GM11168 (cell line): ENCODE results near the gene SLC9A8.
"Not testable (repeated sequence)": the region's sequence is repeated elsewhere in the genome, so short reads cannot be mapped to it uniquely, and the experiment has no call there.

Source experiments
- in situ Hi-C: fragments of 300-500 bp; cut with MboI; formaldehyde crosslinking; loops from one replicate; pipeline ENCODE4 v1.12.0; 2022; ENCODE audit warnings: low sequenced_read_pairs; ENCODE audit not compliant: unreplicated experiment

The SLC9A8 gene

DNA sequence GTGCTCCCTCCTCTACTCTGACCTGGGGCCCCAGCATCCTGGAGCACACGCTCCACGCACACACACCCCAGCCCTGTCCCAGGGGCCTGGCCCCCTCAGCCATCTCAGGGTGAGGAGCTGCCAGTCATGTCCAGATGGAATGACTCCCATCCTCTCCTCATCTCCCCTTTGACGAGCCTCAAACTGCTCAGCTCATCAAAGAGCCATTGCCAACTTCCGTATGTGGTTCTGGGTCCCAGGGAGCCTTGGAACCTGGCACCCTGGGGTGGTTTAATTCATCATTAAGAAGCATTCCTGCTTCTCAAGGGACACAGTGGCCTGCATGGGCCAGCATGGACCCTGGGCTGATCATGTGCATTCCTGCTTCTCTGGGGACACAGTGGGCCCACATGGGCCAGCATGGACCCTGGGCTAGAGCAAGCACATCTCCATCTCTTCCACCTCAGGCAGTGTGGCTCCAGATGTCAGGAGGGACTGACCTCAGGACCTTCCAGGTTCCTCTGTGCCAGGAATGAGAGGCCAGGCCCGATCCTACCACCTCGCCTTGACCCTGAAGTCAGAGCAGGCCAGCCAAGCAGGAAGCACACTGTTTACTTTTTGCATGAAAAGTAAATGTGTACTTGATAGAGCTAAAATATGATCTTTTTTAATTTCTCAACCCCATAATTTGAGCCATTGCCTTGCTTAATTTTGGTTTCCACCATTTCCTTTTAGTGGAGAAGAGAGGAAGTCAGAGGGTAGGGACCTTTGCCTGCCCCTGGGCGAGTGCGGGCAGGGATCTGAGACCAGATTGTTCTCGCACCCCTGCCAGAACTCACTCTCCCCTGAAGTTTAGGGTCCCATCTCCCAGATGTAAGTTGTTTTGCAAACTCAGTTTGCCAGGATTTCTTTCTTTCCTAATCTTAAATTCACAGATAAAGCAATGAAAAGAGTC is 76.6 kb downstream of the SLC9A8 start:
- in situ Hi-C loops = no loop called here

DNA sequence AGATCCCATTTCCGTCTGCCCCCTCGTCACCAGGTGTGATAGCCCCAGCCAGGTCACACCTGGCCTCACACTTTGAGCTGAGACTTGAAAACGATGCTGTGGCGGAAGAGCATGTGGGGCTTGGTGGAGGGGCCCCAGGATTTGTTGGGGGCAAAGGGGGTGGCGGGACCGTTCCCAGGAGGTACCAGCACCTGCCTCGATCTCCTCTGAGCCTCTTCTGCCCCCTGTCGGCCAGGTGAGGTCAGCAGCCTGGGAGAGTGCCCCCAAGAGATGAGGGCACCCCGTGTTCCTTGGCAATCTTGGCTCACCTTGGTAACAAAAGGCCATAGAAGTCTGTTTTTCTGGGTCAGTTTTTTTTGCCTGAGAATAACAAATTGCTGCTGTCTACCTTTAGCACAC is 77.3 kb downstream of the SLC9A8 start:
- in situ Hi-C loops = no loop called here

DNA sequence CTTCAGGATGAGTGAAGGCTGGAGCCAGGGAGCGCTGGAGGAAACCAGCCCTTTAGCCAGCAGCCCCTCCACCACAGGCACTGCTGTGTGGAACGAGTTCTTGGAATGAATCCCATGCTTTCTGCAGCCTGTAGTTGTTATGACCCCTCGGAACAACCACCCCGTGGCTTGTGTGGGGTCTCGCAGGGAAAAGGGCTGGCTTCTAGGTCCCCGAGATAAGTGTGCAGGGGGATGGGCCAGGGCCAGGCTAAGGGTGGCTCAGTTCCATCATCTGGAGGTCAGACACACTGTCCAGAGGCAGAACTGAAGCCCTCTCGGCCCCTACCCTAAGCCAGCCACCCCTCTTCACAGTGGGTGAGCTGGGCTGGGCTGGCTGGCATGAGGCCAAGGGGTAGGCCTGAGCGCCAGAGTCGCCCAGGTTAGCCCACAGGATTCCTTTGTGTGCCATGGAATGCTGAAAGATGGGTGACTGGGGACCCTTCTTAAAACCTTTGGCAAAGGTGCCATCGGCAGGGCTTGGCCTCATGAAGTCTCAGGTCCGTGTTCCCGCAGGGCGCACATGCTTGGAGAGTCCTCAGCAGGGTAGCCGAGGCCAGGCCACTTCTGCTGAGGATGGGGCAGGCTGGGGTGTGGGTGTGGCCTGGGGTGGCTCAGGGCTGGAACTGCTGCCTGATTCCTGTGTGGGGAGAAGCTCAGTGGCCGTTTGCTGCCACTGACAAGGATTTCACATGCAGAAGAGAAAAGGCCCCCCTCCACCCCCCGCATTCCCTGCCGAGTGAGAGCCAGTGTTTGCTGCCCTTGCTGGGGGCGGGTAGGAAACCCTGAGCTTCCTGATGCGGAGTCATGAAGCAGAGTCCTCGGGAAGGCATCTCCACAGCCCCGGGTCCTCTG is 78.1 kb downstream of the SLC9A8 start:
- in situ Hi-C loops = no loop called here

DNA sequence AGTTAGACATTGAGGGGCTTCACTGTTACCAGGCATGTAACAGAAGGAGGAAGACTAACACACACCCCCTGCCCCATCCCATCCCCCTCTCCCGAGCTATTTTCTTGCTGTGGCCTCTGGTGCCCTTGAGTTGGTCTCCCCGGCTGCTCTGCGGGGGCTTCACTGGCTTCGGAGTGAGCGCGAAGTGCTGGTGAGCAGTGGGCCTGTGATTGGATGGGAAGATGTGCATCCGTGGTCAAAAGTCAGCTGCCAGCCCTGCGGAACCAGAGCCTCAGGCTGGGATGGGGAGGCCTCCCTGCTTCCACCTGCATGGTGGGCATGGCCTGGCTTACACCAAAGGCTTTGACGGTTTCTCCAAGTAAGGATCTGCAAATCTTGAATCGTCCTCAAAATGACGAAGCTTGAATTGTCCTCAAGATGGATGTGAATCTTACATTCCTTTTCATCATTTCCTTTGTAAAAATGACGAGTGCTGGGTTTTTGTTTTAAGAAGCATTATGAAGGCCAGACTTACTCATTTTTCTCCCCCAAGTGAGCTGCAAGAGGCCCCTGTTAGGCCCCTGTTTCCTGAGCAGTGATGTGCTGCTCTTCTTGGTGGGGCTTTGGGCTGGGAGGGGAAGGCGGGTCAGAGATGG is 79.0 kb downstream of the SLC9A8 start:
- in situ Hi-C loops = no loop called here

DNA sequence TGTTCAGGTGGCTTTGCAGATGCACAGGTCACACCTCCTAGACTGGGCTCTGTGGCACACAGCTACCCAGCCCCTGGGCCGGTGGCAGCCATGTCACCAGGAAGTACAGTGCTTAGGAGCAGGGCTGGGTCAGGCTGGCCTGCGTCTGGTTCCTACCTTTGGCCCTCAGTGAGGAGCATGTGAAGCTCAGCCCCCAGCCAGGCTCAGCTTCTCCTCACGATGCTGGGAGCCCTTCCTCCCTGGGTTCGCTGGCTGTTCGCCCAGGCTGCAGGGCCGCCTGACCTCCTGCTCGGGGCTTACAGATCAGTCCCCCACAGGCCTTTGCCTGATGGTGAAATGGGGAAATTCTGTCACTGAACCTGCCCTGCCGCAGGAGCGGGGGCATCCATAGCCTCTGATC is 79.6 kb downstream of the SLC9A8 start:
- in situ Hi-C loops = no loop called here

DNA sequence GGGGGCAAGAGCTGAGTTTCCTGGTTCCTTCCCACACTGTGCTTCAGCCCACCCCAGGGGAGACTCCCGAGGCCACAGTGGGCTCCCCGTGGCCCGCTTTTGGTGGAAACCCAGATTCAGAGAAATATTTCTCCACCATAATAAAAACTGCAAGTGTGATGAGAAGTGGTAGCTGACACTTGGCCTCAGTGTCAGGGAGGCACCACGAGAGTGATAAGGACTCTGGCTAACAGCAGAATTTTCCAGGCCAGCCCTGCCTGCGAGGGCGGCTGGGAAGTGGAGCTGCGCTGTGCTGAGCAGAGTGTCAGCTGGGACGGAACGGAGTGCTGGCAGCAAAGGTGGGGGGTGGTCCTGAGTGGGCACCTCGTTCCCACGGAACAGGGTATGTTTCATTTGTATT is 80.2 kb downstream of the SLC9A8 start:
- in situ Hi-C loops = no loop called here

DNA sequence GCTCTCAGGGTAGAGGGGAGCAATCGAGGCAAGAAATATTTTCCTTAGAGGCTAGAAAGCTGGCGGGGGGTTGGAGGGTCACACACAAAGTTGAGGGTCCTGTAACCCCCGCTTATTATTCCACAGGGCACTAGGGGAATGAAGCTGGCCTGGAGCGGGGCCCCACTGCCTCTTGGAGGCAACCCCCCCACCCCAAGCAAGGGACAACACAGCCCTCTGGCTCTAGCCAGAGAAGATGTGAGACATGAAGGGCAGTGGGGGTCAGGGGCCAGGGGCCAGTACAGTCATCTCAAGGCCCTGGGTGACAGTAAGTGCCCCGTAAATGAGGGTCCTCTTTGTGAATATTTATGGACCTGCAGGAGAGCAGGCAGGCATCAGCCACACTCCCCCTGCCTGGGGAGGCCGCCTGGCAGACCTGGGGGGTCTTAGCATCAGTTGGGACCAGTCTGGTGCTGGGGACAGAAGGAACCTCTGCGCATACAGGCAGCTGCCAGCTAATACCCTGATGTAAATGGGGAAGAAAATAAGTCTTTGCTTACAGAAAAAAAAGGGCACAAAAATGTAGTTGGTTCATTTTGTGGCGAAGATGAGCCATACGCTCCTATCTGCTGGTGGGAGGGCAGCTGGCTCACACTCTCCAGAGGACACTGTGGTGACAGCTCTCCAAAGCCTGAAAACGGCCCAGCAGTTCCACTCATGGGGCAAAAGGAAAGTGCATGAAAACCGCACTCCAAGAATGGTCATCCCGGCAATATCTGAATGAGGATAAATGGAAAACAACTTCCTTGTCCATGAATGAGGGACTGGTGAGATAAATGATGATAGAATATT is 80.8 kb downstream of the SLC9A8 start:
- in situ Hi-C loops = no loop called here

DNA sequence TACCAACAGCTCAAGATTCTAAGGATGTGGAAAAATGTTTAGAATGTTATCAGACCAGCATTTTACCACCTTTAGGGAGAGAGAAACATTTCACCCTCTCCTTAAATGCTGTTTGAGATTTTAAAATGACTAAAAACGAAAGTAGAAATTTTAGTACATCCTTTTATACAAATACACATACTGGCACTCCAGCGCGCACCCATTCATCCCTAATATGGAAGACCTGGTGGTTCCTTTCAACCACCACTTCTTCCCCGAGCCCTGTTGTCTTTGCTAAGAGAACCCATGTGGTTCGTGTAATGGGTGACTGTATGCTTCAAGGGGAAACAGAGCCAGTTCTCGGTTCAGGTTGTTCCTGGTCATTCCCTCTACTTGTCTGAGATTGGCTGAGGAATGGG is 81.4 kb downstream of the SLC9A8 start:
- in situ Hi-C loops = no loop called here

DNA sequence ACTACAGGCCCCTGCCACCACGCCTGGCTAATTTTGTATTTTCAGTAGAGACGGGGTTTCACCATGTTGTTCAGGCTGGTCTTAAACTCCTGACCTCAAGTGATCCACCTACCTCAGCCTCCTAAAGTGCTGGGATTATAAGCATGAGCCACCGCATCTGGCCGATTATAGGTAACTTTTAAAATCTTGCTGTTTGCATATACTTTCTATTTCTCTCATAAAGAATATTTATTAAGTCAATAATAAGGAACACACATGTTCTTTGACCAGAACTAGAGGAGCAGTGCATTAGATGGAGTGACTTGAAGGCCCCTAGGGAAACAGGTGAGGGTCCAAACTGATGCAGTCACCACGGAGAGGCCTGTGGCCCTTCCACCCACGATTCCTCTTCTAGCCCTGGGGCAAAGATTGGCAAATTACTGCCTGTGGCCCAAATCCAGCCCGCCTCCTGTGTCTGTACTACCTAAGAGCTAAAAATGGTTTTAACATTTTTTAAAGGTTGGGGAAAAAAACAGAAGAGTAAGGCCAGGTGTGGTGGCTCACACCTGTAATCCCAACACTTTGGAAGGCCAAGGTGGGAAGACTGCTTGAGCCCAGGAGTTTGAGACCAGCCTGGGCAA is 83.0 kb downstream of the SLC9A8 start:
- in situ Hi-C loops = not testable (repeated sequence)

DNA sequence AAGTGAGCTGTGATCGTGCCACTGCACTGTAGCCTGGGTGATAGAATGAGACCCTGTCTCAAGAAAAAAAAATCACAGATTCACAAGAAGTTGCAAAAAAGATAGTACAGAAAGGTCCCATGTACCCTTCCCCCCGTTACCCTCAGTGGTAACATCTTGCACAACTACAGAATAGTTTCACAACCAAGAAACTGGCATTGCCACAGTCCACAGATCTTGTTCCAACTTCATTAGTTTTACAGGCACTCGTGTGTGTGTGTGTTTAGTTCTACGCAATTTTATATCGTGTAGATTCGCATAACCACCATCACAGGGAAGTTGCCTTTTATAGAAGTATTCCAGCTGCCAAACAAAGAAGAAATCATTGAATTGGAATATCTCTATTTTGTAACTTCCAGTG is 83.6 kb downstream of the SLC9A8 start:
- in situ Hi-C loops = no loop called here

DNA sequence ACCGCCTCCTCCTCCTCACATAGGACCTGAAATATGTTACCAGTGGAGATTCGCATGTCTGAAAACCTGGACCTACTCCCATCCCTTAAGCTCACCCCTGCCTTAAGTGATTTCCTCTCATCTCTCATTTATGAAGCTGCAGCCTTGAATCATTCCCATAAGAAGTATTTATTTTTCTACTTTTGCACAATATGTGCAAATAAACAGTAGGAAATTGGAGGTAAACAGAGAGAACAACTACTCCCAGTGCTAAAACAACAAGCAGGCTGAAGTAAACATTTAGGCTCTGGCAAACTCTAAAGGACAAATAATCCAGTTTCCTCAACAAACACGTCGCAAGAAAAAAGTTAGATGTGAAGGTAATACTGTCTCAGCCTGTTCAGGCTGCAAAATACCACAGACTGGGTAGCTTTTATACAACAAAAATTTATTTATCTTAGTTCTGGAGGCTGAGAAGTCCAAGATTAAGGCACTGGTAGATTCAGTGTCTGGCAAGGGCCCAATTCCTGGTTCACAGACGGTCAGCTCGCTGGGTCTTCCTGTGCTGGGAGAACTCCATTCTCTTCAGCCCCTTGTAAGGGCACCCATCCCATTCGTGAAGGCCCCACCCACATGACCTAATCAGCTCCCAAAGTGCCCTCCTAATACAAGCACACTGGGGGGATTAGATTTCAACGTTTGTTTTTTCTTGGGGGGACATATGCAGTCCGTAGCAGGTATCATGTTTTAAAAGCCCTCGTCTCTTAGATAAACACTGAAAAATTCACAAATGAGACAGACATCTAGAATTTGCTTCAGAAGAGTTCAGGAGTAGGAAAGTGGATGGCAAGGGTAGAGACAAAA is 87.1 kb downstream of the SLC9A8 start:
- in situ Hi-C loops = no loop called here

DNA sequence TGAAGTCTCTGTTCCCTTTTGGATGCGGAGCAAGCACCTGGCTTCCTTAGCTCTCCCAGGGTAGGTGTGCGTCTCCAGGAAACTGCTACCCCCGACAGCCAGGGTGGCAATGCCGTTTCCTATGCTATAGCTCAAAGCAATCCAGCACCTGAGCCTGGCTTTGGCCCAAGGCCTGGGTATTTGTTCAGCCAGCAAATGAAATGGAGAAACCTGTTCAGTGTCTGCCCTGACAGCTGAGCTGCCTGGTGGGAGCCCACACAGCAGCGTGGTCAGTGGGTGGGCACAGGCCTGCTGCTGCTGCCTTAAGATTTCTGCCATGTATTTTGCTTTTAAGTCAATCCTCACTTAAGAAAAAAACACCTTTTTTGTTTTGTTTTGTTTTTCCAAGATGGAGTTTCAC is 89.0 kb downstream of the SLC9A8 start:
- in situ Hi-C loops = no loop called here

DNA sequence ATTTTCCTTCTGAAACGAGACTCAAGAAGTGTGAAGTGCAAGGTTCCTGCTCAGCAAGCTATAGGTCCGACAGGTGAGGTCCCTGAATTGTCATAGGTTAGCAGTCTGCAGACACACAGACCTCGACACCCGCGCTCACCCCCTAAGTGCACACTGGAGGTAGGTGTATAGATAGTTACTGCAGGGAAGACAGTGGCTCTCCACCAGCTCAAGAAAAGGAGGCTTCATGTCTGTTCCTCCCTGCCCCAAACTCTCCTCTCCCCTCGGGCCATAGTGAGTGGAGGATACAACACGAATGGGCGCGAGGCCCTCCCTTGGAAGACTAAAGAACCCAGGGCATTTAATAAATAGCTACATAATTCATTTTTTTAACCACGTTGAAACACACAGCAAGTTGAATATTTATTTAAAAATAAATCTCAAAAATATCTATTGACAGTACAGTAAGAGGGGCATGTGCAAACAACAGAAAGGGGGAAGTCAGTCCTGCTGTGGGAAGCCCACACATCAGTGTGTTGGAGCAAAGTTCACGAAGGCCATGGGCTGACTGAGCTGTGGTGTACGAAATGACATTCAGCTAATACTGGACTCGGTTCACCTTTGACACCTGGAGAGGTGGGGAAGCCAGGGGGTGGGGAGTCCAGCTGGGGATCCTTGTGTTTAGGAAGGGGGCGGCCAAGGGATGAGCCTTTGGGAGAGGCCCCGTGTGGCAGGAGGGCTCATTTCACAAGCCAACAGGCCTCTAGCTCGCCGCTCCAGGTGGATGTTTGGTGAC is 92.0 kb downstream of the SLC9A8 start:
- in situ Hi-C loops = no loop called here

DNA sequence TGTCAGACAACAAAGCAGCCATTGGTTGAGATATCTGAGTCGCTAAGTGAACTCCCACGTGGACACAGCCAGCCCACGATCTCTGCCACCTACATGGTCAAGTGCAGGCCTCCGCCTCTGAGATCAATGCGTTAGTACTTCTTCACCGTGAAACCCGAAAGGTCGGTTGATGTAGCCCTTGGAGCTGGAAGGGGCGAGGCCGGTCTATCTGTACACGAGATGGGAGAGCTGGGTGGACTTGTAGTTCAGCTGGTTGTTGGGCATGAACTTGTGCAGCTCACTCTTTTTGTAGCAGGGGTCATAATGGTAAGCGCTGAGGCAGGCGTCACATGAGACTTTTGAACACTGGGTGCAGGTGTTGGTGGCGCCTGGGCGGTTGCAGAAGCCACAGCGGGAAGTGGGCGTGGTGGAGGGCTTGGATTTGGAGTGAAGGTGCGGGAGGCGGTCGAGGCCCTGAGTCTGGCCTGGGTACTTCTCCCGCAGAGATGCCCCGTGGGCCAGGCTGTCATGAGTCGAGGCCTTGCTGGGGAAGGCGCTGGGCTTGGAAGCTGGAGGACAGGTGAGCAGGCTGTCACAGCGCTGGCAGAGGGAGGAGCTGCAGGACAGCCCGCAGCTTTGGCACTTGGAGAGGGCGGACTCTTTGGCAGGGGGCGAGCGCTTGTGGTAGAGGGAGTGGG is 92.9 kb downstream of the SLC9A8 start:
- in situ Hi-C loops = no loop called here

DNA sequence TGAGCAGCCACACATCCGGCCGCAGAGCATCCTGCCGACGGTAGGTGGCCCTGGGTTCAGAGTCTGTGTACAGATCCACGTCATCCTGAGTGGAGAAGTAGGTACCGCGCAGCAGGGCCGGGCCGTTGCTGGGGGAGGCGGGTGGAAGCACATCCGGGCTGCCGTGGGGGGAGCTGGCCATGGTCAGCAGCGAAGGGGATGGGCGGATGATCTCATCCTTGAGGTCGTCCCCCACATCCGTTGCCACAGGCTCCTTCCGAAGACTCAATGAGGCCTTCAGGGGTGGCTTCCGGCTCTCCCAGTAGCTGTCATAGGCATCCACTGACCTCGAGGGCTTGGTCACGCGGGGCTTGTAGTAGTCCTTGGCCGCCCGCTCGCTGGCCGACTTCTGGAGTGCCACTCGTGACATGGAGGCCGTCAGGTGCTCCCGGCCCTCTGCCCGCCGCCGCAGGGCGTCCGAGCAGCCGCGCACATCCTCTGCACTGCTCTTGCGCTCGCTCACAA is 93.5 kb downstream of the SLC9A8 start:
- in situ Hi-C loops = no loop called here

DNA sequence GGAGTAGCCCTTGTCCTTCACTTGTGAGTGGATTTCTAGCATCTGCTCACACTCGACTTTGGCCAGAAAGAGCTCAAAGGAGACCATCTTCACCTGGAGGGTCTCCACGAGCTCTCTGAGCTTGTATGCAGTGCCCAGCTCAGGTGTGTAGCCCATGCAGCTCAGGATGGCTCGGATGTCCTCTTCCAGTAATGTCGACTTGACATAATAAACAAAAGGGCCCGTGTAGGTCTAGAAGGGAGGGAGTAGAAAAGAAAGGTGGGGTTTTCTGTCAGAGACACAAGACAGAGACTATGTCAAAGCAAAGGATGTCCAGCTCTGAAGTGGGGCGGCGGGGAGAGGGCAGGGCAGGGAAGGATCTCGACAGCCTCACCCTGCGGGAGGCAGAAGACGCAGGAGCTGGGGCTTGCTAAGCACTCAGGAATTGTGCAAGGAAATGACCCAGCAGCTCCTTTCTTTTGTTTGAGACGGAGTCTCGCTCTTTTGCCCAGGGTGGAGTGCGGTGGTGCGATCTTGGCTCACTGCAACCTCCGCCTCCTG is 94.1 kb downstream of the SLC9A8 start:
- in situ Hi-C loops = no loop called here
